HFFc6 (cell line): ENCODE data around the gene ABHD6. TPM values are rescaled to one million over a fixed set of nuclear protein-coding genes. Genes with fewer than 3 reads are reported as not detected.

ENCODE experiments used
- DNase-seq: peaks from one replicate; pipeline ENCODE4 v3.0.0-alpha.2; 2018
- H3K27ac Mint-ChIP-seq: 2 replicates; pipeline ENCODE4 v1.8.0; 2020; ENCODE audit warnings: mild to moderate bottlenecking, mixed read lengths
- H3K27me3 Mint-ChIP-seq: 2 replicates; pipeline ENCODE4 v1.8.0; 2021; ENCODE audit warnings: mild to moderate bottlenecking, moderate library complexity, mixed read lengths; ENCODE audit not compliant: insufficient read depth
- H3K36me3 Mint-ChIP-seq: 2 replicates; pipeline ENCODE4 v1.8.0; 2021; ENCODE audit warnings: low read depth, mixed read lengths
- H3K4me1 Mint-ChIP-seq: 2 replicates; pipeline ENCODE4 v1.8.0; 2020; ENCODE audit warnings: low read depth, mixed read lengths
- H3K4me3 Mint-ChIP-seq: 2 replicates; pipeline ENCODE4 v1.8.0; 2020; ENCODE audit warnings: mild to moderate bottlenecking, moderate library complexity, mixed read lengths
- H3K9me3 Mint-ChIP-seq: 2 replicates; pipeline ENCODE4 v1.8.0; 2020; ENCODE audit warnings: mild to moderate bottlenecking, mixed read lengths
- CTCF ChIP-seq: fragments of 200-600 bp; sonication (generic); IDR thresholded peaks from 2 replicates; pipeline ENCODE4 v1.5.0; 2021; ENCODE audit warnings: antibody characterized with exemption, mild to moderate bottlenecking
- total RNA-seq, 6 experiments: library from RNA; stranded (reverse); fragmentation: NEBNext Ultra II Directional; extraction: Animal tissue kit (Norgen Biotek cat#: 25700); gene quantifications; 2 replicates in 1 of 6; 3 replicates in 5 of 6; pipeline ENCODE4 v1.2.3, GENCODE V29; 2021

Gene ABHD6
- total RNA-seq, 6 experiments from 2014 or later = 6.1 to 8.9 (median 6.5) TPM

GRCh38 chr3:58333206-58334012, 95.8 kb downstream of the ABHD6 start:
- DNase-seq = no peak
- Mint-ChIP-seq H3K36me3 (peaks cover 5% of the 10 kb centered on the region; the same call in 1 of the 2 replicates), H3K4me1 (peaks cover 60% of the 10 kb centered on the region), H3K4me3 (peak overlapping the region; percentile 99), H3K9me3 (no peaks in the 10 kb centered on the region), H3K27me3 (no peaks in the 10 kb centered on the region; the same call in 1 of the 2 replicates), H3K27ac (peak overlapping the region; percentile 70)
- TF ChIP-seq CTCF = 0 out of 2 replicates have a peak, but pooled peaks have one; percentile 17

- Mint-ChIP-seq H3K4me1 (peaks cover 60% of the 10 kb centered on the region), H3K36me3 (peaks cover 7% of the 10 kb centered on the region), H3K27me3 (no peaks in the 10 kb centered on the region; the same call in 1 of the 2 replicates), H3K4me3 (peak overlapping the region; percentile 99), H3K9me3 (no peaks in the 10 kb centered on the region), H3K27ac (peak overlapping the region; percentile 70; the same call in 1 of the 2 replicates)
- no peak for TF ChIP-seq CTCF
- no peak for DNase-seq
Measured at GRCh38 chr3:58334013-58334321, 96.4 kb downstream of the ABHD6 start.

GRCh38 chr3:58334506-58334884, 96.9 kb downstream of the ABHD6 start:
- H3K4me3 Mint-ChIP-seq = peak overlapping the region; percentile 99
- H3K36me3 Mint-ChIP-seq = peaks cover 13% of the 10 kb centered on the region
- no peaks in the 10 kb centered on the region; the same call in 1 of the 2 replicates for H3K27me3 Mint-ChIP-seq
- TF ChIP-seq CTCF = no peak
- H3K9me3 Mint-ChIP-seq = no peaks in the 10 kb centered on the region
- peaks cover 60% of the 10 kb centered on the region for H3K4me1 Mint-ChIP-seq
- DNase-seq = no peak
- peak overlapping the region; percentile 91 for H3K27ac Mint-ChIP-seq

GRCh38 chr3:58335652-58335947, 98.0 kb downstream of the ABHD6 start:
- no peak for TF ChIP-seq CTCF

GRCh38 chr3:58336135-58336882, 98.7 kb downstream of the ABHD6 start:
- Mint-ChIP-seq H3K4me1 (peaks cover 58% of the 10 kb centered on the region), H3K27me3 (no peaks in the 10 kb centered on the region; the same call in 1 of the 2 replicates), H3K9me3 (no peaks in the 10 kb centered on the region), H3K36me3 (peaks cover 13% of the 10 kb centered on the region), H3K4me3 (peak overlapping the region; percentile 99), H3K27ac (peak overlapping the region; percentile 91)
- DNase-seq = peak; percentile 78
- TF ChIP-seq CTCF = no peak

More at GRCh38 chr3:58335652-58335947, 98.0 kb downstream of the ABHD6 start:
- peak overlapping the region; percentile 91 for H3K27ac Mint-ChIP-seq
- no peaks in the 10 kb centered on the region for H3K9me3 Mint-ChIP-seq
- peaks cover 13% of the 10 kb centered on the region for H3K36me3 Mint-ChIP-seq
- peaks cover 57% of the 10 kb centered on the region for H3K4me1 Mint-ChIP-seq
- no peaks in the 10 kb centered on the region; the same call in 1 of the 2 replicates for H3K27me3 Mint-ChIP-seq
- H3K4me3 Mint-ChIP-seq = peak overlapping the region; percentile 99
- no peak for DNase-seq
